ENCODE data around the gene AMDHD1.

The AMDHD1 gene, protein sequence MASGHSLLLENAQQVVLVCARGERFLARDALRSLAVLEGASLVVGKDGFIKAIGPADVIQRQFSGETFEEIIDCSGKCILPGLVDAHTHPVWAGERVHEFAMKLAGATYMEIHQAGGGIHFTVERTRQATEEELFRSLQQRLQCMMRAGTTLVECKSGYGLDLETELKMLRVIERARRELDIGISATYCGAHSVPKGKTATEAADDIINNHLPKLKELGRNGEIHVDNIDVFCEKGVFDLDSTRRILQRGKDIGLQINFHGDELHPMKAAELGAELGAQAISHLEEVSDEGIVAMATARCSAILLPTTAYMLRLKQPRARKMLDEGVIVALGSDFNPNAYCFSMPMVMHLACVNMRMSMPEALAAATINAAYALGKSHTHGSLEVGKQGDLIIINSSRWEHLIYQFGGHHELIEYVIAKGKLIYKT

GRCh38 chr12:95943330-95943842, at the start of gene AMDHD1:
TSS of gene AMDHD1 (plus strand) at chr12:95943331. CDS start at chr12:95943399, 68 bp downstream.
- DNase-seq (ENCODE audit: insufficient read length, low spot score) (no peak), FAIRE-seq (no peak)
- TF ChIP-seq, protein P1, sequence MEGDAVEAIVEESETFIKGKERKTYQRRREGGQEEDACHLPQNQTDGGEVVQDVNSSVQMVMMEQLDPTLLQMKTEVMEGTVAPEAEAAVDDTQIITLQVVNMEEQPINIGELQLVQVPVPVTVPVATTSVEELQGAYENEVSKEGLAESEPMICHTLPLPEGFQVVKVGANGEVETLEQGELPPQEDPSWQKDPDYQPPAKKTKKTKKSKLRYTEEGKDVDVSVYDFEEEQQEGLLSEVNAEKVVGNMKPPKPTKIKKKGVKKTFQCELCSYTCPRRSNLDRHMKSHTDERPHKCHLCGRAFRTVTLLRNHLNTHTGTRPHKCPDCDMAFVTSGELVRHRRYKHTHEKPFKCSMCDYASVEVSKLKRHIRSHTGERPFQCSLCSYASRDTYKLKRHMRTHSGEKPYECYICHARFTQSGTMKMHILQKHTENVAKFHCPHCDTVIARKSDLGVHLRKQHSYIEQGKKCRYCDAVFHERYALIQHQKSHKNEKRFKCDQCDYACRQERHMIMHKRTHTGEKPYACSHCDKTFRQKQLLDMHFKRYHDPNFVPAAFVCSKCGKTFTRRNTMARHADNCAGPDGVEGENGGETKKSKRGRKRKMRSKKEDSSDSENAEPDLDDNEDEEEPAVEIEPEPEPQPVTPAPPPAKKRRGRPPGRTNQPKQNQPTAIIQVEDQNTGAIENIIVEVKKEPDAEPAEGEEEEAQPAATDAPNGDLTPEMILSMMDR (IDR thresholded peaks at IDR 0.05; ENCODE audit: insufficient read depth, missing control alignments), result no peak

DNA sequence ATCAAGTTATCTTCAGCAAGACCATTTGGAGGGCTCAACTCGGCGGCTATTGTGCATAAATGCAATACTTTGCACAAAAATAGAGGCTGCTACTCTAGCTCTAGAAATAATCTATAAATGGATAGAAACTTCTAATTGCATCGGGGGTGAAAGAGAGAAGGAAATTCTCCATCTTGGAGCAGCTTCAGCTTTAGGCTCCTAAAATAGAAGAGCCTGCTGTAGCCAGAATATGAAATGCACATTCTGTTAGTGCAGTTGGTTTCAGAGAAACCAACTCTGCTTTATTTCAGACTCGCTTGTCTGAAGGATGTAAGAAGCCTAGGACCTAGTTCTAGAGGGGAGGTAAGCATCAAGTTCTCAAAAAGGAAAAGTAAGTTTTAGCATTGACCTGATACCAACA, 46.3 kb upstream of the AMDHD1 start:
- no peak for DNase-seq (ENCODE audit: insufficient read length, low spot score)
- TF ChIP-seq, protein P1 (IDR thresholded peaks at IDR 0.05; ENCODE audit: insufficient read depth, missing control alignments), result no peak
- no peak for FAIRE-seq

DNA sequence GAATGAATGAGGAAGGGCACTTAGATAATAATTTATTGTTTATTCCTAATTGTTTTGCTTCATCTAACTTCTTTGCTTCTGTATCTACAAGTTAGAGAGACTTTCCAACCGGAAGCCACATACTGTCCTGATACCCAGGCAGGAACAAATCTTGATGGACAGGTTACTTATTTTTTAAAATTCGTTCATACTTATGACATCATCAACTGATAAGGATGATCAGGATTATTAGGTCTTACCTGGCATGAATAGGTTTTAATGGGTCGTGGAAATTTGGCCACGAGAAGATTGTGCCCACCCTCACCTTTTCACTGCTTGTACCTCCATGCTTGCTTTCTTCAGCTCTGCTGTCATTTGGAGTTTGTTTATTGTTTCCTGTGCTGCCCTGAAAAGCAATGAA, 45.0 kb upstream of the AMDHD1 start:
- TF ChIP-seq, protein P1 (IDR thresholded peaks at IDR 0.05; ENCODE audit: insufficient read depth, missing control alignments), result no peak
- no peak for FAIRE-seq

DNA sequence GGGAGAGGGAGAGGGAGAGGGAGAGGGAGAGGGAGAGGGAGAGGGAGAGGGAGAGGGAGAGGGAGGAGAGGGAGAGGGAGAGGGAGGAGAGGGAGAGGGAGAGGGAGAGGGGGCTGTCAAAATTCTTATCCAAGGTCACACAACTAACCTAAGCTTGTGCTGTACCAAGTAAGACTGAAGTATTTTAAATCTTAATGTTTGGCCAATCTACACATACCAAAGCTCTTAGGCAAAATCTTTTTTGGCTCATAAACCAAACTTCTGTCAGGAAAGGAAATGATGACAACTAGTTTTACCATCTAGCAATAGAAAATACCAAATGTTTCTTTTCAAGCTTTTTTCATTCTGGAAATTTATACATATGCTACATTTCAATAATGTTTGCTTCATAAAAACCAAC, 34.6 kb upstream of the AMDHD1 start:
- DNase-seq (ENCODE audit: insufficient read length, low spot score) (no peak), FAIRE-seq (no peak)
- TF ChIP-seq, protein P1 (IDR thresholded peaks at IDR 0.05; ENCODE audit: insufficient read depth, missing control alignments), result no peak

More for the DNA sequence above, 45.0 kb upstream of the AMDHD1 start:
- no peak for DNase-seq (ENCODE audit: insufficient read length, low spot score)

GRCh38 chr12:95909871-95910270, 33.3 kb upstream of the AMDHD1 start:
- no peak for DNase-seq (ENCODE audit: insufficient read length, low spot score)
- no peak for FAIRE-seq
- TF ChIP-seq, protein P1 (IDR thresholded peaks at IDR 0.05; ENCODE audit: insufficient read depth, missing control alignments), result no peak

DNA sequence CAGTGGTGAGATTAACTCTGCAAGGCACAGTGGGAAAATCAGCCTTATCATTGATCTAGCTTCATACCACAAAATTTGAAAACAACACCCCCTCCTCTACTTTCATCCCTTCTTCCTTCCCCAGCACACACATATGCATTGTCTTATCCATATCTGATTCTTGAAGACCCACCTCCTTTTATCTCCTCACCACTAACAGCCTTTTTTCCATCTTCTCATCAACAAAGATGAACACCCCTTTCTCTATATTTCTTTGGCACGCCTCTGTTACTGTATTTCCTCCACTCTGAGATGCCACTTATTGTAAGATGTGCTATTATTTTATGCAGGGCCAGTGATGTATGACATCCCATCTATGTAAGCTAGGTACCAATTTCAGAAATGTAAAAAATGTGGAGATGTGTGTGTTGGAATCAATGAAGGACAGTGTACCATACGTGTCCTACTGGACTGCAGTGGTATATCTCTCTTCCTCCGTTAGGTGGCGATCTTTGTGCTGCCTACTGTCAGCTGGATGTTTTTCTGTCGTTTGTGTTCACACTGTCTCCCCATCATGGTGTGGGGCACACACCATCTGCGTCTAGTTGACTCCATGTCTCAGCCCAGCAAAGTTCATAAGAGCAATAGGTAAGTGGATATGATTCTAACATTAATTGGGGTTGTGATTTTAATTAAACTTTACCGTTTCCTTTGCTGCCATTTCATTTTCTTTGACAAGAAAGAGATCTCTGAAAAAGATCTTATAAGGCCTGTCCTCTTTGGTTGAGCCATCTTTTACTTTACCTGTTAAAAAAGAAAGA, 24.7 kb upstream of the AMDHD1 start:
- TF ChIP-seq, protein P1 (IDR thresholded peaks at IDR 0.05; ENCODE audit: insufficient read depth, missing control alignments), result peak; percentile 72
- peak; percentile 71 for FAIRE-seq
- no peak for DNase-seq (ENCODE audit: insufficient read length, low spot score)

Data from D721Med (cell line).